Femur (tissue), 1 donor: ENCODE measurements around the gene B3GALNT1.
A peak's percentile ranks its signal among the peaks of the same experiment; 100 is the strongest.

Experiments used
- DNase-seq: peaks from one replicate; pipeline ENCODE4 v3.0.0-alpha.2; 2017

Gene B3GALNT1, protein sequence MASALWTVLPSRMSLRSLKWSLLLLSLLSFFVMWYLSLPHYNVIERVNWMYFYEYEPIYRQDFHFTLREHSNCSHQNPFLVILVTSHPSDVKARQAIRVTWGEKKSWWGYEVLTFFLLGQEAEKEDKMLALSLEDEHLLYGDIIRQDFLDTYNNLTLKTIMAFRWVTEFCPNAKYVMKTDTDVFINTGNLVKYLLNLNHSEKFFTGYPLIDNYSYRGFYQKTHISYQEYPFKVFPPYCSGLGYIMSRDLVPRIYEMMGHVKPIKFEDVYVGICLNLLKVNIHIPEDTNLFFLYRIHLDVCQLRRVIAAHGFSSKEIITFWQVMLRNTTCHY

GRCh38 chr3:161104561-161105551, at the start of gene B3GALNT1:
B3GALNT1 (minus strand) TSS chr3:161105349; CDS start chr3:161086754, 18,595 bp downstream.
- peak; percentile 75 for DNase-seq

DNA sequence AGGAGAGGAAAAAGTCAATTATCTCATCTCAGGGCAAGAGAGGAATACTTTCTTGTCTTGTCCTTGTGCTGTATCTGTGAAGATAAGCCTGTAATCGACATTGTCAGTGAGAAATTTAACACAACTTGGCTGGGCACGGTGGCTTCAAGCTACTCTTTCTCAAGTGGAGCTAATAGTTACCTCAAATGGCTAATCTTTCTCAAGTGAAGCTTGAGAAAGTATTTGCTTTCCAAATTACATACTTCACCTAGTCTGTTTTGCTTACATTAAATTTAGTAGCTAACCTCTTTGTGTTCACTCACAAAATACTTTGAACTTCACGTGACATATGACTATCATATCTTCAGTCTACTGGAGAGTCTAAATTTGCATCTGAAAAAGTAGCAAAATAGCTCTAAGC, 48.3 kb upstream of the B3GALNT1 start:
- DNase-seq = no peak

DNA sequence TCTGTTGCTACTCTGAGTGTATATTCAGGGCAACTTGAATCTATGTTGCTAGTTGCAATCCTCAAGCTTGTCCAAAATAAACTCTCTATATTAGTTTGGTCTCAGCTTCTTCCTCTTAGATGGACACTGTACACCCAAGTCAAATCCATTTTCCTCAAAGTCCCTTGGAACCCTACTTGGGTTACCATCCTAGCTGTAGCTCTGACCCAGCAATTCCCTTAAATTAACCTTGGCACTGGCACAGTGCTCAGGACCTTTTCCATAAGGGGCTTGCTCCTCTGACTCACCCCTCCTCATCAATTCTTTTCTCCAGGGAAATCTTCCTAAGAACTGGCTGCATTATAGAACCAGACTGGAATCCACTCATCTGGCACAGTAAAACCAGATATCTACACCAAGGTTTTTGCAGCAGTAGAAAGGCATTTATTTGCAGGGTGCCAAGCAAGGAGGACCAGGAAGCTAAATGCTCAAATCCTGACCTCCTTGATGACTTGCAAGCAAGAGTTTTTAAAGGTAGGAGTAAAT, 44.9 kb upstream of the B3GALNT1 start:
- DNase-seq = no peak

DNA sequence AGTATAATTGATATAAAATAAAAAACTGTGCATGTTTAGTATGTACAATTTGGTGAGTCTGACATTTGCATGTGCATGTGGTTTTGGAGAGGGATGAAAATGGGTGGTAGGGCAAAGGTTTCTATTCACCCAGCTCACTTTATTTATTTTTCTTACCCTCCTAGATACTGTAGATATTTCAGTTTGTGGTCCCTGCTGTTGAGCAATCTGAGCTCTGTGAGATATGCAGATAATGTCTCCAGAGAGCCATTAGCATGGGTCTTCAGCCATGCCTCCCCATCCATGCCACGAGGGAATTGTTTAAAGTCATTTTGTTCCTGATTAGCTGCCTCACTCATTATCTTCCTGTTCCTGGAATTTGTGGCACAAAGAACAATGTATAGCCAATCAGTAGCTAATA, 44.4 kb upstream of the B3GALNT1 start:
- no peak for DNase-seq

GRCh38 chr3:161148832-161149475, 43.8 kb upstream of the B3GALNT1 start:
- no peak for DNase-seq

DNA sequence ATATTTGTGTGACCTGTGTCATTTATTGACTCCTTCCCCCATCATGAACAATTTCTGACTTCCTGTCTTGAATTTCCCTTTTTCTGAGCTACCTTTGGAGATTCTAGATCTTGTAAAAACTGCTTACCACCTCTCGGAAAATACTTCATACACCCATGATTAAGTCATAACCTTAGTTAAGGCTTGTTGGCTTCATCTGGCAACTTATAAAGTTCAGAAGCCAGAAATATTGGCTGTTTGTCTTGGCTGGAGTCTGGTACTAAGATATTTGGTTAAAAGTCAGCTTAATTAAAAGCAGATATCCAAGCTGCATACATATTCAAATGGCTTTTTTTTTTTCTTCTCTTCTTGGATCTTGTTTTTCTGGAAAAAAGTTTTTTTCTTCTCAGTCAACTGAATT, 37.3 kb upstream of the B3GALNT1 start:
- DNase-seq = no peak

- no peak for DNase-seq
Measured at GRCh38 chr3:161139686-161140085, 34.5 kb upstream of the B3GALNT1 start.

DNA sequence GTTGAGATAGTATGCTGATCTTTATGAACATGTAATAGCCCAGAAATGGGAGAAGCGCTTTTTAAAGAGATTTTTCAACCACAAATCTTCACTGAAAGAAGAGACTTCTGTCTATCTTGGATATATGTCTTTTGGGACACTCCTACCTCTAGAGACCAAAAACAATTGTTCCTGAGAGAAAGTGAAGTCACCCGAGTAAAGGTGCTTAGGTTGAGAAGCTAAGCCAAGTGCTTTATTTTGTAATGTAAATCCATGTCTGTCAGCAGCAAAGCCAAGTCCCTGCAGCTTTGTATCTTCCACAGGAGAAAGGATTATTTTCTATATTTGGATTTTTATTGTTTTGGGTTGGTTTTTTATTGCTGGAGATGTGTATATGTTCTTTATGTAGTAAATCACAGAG, 32.1 kb upstream of the B3GALNT1 start:
- no peak for DNase-seq

- DNase-seq = no peak
Measured at GRCh38 chr3:161132391-161132790, 27.2 kb upstream of the B3GALNT1 start.

GRCh38 chr3:161126495-161126894, 21.3 kb upstream of the B3GALNT1 start:
- DNase-seq = no peak

DNA sequence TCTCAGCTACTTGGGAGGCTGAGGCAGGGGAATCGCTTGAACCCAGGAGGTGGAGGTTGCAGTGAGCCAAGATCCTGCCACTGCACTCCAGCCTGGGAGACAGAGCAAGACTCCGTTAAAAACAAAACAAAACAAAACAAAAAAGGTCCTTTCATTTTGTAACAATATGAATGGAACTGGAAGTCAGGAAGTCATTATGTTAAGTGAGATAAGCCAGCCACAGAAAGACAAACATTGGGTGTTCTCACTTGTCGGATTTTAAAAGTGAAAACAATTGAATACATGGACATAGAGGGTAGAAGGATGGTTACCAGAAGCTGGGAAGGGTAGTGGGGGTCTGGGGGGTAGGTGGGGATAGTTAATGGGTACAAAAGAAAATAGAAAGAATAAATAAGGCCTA, 12.5 kb upstream of the B3GALNT1 start:
- no peak for DNase-seq

DNA sequence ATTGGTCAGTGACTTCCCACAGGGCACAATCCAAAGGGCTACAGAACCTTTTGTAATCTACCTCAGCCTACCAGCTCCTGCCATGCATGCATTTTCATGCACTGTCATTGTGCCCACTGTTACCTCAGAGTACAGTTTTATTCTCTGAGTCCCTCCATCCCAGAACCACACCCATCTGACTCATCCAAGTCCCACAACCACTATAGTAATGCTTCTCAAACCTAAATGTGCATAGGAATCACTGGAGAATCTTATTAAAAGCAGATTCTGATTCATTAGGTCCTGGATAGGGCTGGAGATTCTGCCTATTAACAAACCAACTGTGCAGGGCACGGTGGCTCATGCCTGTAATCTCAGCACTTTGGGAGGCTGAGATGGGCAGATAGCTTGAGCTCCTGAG, 3.7 kb upstream of the B3GALNT1 start:
- no peak for DNase-seq

DNA sequence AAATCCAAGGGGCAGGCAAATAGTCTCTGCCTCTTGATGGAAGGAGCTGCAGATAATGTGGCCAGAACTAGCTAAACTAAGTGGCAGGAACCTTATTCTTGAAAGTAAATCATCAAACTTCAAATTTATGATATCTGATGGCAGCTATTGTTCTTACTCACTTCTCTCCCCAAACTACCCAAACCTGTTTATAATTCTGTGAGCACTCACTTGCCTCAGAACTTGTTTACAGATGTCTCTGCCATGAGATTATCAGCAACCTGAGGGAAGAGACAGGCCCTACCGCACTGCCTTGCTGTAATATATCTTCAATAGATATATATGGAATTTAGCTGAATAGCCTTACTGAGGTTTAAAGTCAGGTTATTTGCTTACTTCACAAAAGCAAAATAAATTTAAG, 2.2 kb upstream of the B3GALNT1 start:
- no peak for DNase-seq

DNA sequence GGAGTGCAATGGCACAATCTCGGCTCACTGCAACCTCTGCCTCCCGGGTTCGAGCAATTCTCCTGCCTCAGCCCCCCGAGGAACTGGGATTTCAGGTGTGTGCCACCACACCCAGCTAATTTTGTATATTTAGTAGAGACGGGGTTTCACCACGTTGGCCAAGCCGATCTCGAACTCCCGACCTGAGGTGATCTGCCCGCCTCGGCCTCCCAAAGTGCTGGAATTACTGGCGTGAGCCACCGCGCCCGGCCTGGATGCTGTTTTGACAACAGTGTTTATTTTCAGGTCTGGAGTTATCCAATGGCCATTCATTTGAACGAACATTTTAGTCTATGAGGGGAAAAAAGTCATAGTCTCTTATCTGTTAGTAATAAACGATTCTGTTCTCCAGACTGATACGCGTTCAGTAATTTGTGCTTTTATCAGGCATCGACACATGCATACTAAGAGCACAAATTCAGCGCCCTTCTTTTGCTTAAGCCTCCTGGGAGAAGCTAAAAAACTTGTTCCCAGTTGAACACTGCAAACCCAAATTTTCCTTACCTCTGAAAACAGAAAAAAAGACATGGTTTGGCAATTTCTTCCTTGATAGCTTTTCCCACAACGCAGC, 1.3 kb downstream of the B3GALNT1 start:
- no peak for DNase-seq

- no peak for DNase-seq
Measured at GRCh38 chr3:161101609-161102008, 3.5 kb downstream of the B3GALNT1 start.

- no peak for DNase-seq
Measured at GRCh38 chr3:161100994-161101393, 4.2 kb downstream of the B3GALNT1 start.

- DNase-seq = no peak
Measured at GRCh38 chr3:161096771-161097367, 8.3 kb downstream of the B3GALNT1 start.

DNA sequence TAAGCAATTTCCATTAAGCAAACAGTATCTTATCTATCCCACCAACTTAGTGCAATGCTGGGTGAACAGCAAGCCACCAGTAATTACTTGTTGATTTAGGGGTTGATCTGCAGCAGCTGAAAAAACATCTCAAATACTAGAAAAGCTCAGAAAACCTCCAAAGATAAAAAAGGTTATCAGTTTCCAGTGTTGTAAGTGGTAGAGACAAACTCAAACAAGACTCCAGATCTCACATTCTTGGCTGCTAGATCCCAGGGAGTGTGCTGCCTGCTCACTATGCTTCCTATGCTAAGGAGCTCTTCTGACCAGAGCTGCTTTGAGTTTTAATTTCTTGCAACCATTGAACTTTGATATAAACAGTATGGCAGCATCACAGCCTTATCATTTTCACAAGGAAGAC, 11.3 kb downstream of the B3GALNT1 start:
- no peak for DNase-seq

DNA sequence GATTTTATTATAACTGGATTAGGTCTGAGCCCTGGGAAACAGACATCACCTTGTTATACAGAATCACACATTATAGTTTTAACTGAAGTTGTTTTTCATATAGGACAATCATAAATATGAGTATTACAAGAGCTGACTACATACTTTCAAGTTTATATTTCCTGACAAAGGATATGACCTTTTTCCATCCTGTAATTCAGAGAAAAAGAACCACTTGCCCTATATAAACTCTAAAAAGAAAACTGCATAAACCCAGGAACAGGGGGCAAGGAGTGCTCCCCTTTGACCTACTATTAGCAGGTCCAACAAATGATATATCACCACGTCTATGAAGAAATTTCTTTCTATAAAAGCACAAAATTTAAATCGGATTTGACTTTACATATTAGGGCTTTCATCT, 20.9 kb downstream of the B3GALNT1 start:
- DNase-seq = no peak

GRCh38 chr3:161083131-161083530, 22.0 kb downstream of the B3GALNT1 start:
- DNase-seq = no peak

DNA sequence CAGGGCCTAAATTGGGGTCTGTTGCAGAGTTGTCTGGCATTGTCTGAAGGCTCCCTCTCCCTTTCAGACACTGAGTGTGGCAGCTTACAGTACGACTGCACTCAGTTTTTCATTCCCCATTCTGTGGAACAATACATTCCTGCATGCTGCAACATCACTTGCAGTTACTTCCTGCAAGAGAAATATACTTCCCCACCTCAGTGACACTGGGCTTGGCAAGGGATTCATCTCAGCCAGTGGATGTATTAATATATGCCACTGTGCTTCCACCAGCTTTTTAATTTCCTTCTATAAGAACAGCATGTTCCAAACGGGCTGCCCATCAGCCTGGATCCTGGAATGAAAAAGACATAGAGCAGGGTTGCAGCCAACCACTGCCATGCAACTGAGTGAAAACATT, 23.1 kb downstream of the B3GALNT1 start:
- DNase-seq = no peak

GRCh38 chr3:161081633-161082032, 23.5 kb downstream of the B3GALNT1 start:
- no peak for DNase-seq
